ENCODE results near the gene HCFC1. TPM values are rescaled to one million over a fixed set of nuclear protein-coding genes. Genes with fewer than 3 reads are reported as not detected.

Gene HCFC1
- total and polyA plus RNA-seq, 2 of the 8 experiments (the other 6 are each of a cell fraction or from before 2014, with no cell fraction given) = 24.9 to 117 TPM

DNA sequence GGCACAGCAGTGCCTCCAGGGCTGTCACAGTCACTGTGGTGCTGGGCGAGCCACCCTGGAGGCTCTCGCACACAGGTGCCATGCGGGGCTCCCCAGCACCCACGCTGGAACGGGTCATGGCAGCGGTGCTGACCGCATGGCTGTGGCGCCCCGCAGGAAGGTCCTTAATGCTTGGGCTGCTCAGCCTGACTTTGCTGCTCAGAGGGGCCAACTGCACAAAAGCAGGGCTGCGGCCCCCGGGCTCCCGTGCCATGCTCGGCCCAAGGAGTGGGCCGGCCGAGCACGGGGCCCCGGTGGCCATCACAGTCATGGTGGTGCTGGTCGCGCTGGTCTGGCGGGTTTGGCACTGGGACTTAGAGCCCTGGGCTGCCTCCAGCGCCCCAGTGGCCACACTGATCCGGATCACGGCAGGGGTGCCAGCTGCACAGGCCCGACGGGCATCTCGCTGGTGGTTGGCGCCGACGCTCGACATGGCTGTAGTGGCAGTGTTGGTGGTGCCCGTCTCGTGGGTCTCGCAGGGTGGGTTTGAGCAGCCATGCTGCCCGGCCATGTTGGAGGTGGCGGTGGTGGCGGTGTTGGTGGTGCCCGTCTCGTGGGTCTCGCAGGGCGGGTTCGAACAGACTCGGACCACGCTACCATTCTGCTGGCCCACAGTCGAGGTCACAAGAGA lies 16.9 kb downstream of the HCFC1 start:
- Histone ChIP-seq H3K4me1 (replicated peaks in 1 of 4; ENCODE audit: control insufficient read depth in 3 of 4, insufficient read depth in 4 of 4, low read length in 3 of 4) (0 out of 7 replicates have a peak, but pooled peaks cover 0 to 5% (median 0%) of the 10 kb centered on the region in 4 experiments), H4K5ac (ENCODE audit: insufficient read length, low read depth, low read length) (no peak overlapping the region), H2BK120ac (replicated peaks; ENCODE audit: low read depth, low read length) (no peak overlapping the region), H2BK12ac (ENCODE audit: low read depth, low read length) (no peak overlapping the region), H3K4me2 (ENCODE audit: insufficient read depth in 1 of 2, low read depth in 2 of 2, low read length in 2 of 2) (no peak overlapping the region), H3K14ac (ENCODE audit: insufficient read length) (no peak overlapping the region), H4K91ac (replicated peaks; ENCODE audit: insufficient read length, low read length) (no peak overlapping the region), H3K56ac (replicated peaks; ENCODE audit: insufficient read length, low read depth, low read length) (no peak overlapping the region), H3K23me2 (ENCODE audit: low read depth, low read length) (no peaks in the 10 kb centered on the region), H3K4ac (replicated peaks; ENCODE audit: insufficient read length, low read depth, low read length) (no peak overlapping the region), H2BK15ac (ENCODE audit: low read length) (no peak overlapping the region), H3K27ac (ENCODE audit: low read depth, low read length) (no peak overlapping the region), H3K36me3 (ENCODE audit: control insufficient read depth in 2 of 4, insufficient read depth in 4 of 4, low read length in 3 of 4) (peaks cover 26 to 93% (median 60%) of the 10 kb centered on the region in 4 experiments; a peak in 7 of 8 replicates), H3K23ac (ENCODE audit: insufficient read length) (no peak overlapping the region), H3K79me2 (ENCODE audit: control insufficient read depth in 1 of 2, insufficient read depth in 2 of 2, low read length in 2 of 2) (no peaks in the 10 kb centered on the region), H4K20me1 (replicated peaks in 1 of 2; ENCODE audit: control insufficient read depth in 1 of 2, insufficient read depth in 2 of 2, low read length in 2 of 2) (peaks cover 2 to 6% of the 10 kb centered on the region in 2 experiments), H3K4me3 (ENCODE audit: extremely low read depth in 1 of 4, insufficient read depth in 2 of 4, low read depth in 3 of 4, low read length in 4 of 4) (no peak overlapping the region), H3K18ac (ENCODE audit: extremely low read depth, low read length) (no peak overlapping the region), H2AFZ (ENCODE audit: low read length) (no peak overlapping the region), H3K27me3 (replicated peaks in 1 of 4; ENCODE audit: control insufficient read depth in 3 of 4, extremely low read depth in 1 of 4, insufficient read depth in 3 of 4, low read length in 3 of 4) (no peaks in the 10 kb centered on the region), H3K9ac (replicated peaks in 1 of 4; ENCODE audit: extremely low read depth in 1 of 4, low read depth in 3 of 4, low read length in 3 of 4) (no peak overlapping the region), H3K9me3 (ENCODE audit: insufficient read depth in 2 of 2, low read depth in 1 of 2, low read length in 1 of 2) (no peaks in the 10 kb centered on the region), H2AK5ac (ENCODE audit: low read depth, low read length) (no peak overlapping the region), H2BK5ac (ENCODE audit: low read depth, low read length) (no peak overlapping the region), H2BK20ac (ENCODE audit: low read length) (no peak overlapping the region), H3K79me1 (ENCODE audit: low read depth, low read length) (no peaks in the 10 kb centered on the region), H4K8ac (ENCODE audit: extremely low read depth, insufficient read depth, low read length) (no peak overlapping the region)
- TF ChIP-seq ZNF274 (IDR thresholded peaks at IDR 0.05; ENCODE audit: borderline replicate concordance, extremely low read depth, low read length) (no peak), SP4 (IDR thresholded peaks at IDR 0.05; ENCODE audit: low read length) (no peak), SAP30 (IDR thresholded peaks at IDR 0.05; ENCODE audit: insufficient read depth, insufficient replicate concordance, low read length) (no peak), EGR1 (IDR thresholded peaks at IDR 0.05; ENCODE audit: borderline replicate concordance, low read depth, low read length) (no peak), CHD1 (IDR thresholded peaks at IDR 0.05; ENCODE audit: low read depth, low read length) (no peak), SP2 (IDR thresholded peaks at IDR 0.05; ENCODE audit: low read length) (no peak)
- WGBS, 2 experiments (ENCODE audit: extremely low coverage in 1 of 2, insufficient coverage in 1 of 2, insufficient read length in 1 of 2, insufficient replicate concordance in 2 of 2, low coverage in 1 of 2, low lambda C conversion rate in 2 of 2, missing lambda C conversion rate in 1 of 2) = 96% methylated on average over 13 of the region's 44 CpGs; no CpG with 5 or more reads in 1 of the 2 experiments
- no peak for DNase-seq (ENCODE audit: low read depth in 1 of 2, low spot score in 2 of 2)
- no peak for FAIRE-seq
- POLR2A ChIA-PET (ENCODE audit: partially characterized antibody) = interaction anchor here (5.0 kb wide), 1 partner anchor 13 kb away, joined by 26 read pairs; no protein-coding TSS in a partner anchor
- CTCF ChIA-PET (ENCODE audit: partially characterized antibody) = no interaction called here
